GM12878 (cell line): ENCODE results near the gene ZNF532. TPM values are rescaled to one million over a fixed set of nuclear protein-coding genes. Genes with fewer than 3 reads are reported as not detected.
"Not testable (repeated sequence)": the region's sequence is repeated elsewhere in the genome, so short reads cannot be mapped to it uniquely, and the experiment has no call there.

Experiments
- ATAC-seq: fragments of 200-7000 bp; cut with Tn5 transposase; 3 replicates; pipeline ENCODE4 v1.9.1; 2020; ENCODE audit warnings: mild to moderate bottlenecking, moderate library complexity
- BruUV-seq: library from RNA; stranded (reverse); fragments of 400-500 nt; replicated peaks from 2 replicates; lab custom pipeline; 2021; lab: Mats Ljungman, UMichigan
- CTCF ChIA-PET: fragments of 300-600 bp; sonication (Branson Sonifier 250); formaldehyde crosslinking; extraction: SDS; loops from one replicate; lab custom pipeline; 2021; ENCODE audit warnings: inconsistent platforms; lab: Yijun Ruan, JAX
- POLR2A ChIA-PET: fragments of 350-600 bp; formaldehyde crosslinking; extraction: SDS; loops from one replicate; lab custom pipeline; 2021; ENCODE audit warnings: inconsistent platforms; lab: Charles Lee
- RAD21 ChIA-PET: fragments of 300-600 bp; sonication (Branson Sonifier 250); formaldehyde crosslinking; loops from one replicate; lab custom pipeline; 2023; ENCODE audit warnings: antibody characterized with exemption; ENCODE audit not compliant: unreplicated experiment; lab: Charles Lee
- SMC1A ChIA-PET: fragments of 300-600 bp; sonication (Branson Sonifier 250); formaldehyde crosslinking; loops from one replicate; lab custom pipeline; 2023; ENCODE audit not compliant: unreplicated experiment, uncharacterized antibody; lab: Charles Lee
- DNase-seq: peaks from one replicate; pipeline ENCODE4 v3.0.0-alpha.2; 2011; ENCODE audit warnings: low read depth, low spot score
- FAIRE-seq: peaks from 3 replicates; lab custom pipeline; 2011; peaks lifted over from hg19 to GRCh38; lab: Jason Lieb, UNC
- H2AFZ ChIP-seq: 2 replicates; pipeline ENCODE4 v1.6.0; 2011; ENCODE audit warnings: low read depth, low read length, control low read depth; ENCODE audit not compliant: control insufficient read depth
- H3K27ac ChIP-seq: 2 replicates; pipeline ENCODE4 v1.5.1; 2011; ENCODE audit warnings: control low read depth; ENCODE audit not compliant: control insufficient read depth, insufficient read depth
- H3K27me3 ChIP-seq, 2 experiments: replicated peaks in 1 of 2; 2 replicates each; pipeline versions ENCODE4 v1.6.0 to v1.6.1; 2011; ENCODE audit warnings: low read length in 1 of 2; ENCODE audit not compliant: control insufficient read depth in 2 of 2, insufficient read depth in 2 of 2
- H3K36me3 ChIP-seq, 2 experiments: 2 replicates each; pipeline ENCODE4 v1.5.1; 2011; ENCODE audit warnings: low read length in 1 of 2; ENCODE audit not compliant: control insufficient read depth in 2 of 2, insufficient read depth in 2 of 2
- H3K4me1 ChIP-seq: 2 replicates; pipeline ENCODE4 v1.6.1; 2011; ENCODE audit warnings: mild to moderate bottlenecking, low read length, moderate library complexity, mixed read lengths; ENCODE audit not compliant: control insufficient read depth, insufficient read depth
- H3K4me2 ChIP-seq: 2 replicates; pipeline ENCODE4 v1.6.0; 2011; ENCODE audit warnings: control low read depth; ENCODE audit not compliant: control insufficient read depth, insufficient read depth
- H3K4me3 ChIP-seq: fragments of 200-600 bp; sonication (generic); 2 replicates; pipeline ENCODE4 v1.5.1; 2016
- H3K79me2 ChIP-seq: 2 replicates; pipeline ENCODE4 v1.6.0; 2011; ENCODE audit warnings: low read length; ENCODE audit not compliant: control insufficient read depth, insufficient read depth
- H3K9ac ChIP-seq: 2 replicates; pipeline ENCODE4 v1.8.0; 2011; ENCODE audit warnings: low read length, control low read depth, mixed read lengths; ENCODE audit not compliant: control insufficient read depth, insufficient read depth
- H3K9me3 ChIP-seq: replicated peaks from 3 replicates; pipeline ENCODE4 v1.5.1; 2011; ENCODE audit warnings: mild to moderate bottlenecking, low read length; ENCODE audit not compliant: control insufficient read depth, insufficient read depth
- H4K20me1 ChIP-seq: 2 replicates; pipeline ENCODE4 v1.6.0; 2011; ENCODE audit not compliant: control insufficient read depth, insufficient read depth
- ATF2 ChIP-seq: IDR thresholded peaks from 2 replicates; pipeline ENCODE4 v1.6.1; 2012; ENCODE audit warnings: low read length, inconsistent platforms
- BCL3 ChIP-seq: IDR thresholded peaks from 2 replicates; pipeline ENCODE4 v1.6.1; 2011; ENCODE audit warnings: borderline replicate concordance, low read depth, mild to moderate bottlenecking, moderate library complexity, low read length; ENCODE audit not compliant: insufficient read depth, poor library complexity, severe bottlenecking
- FOXK2 ChIP-seq: fragments of 450-650 bp; IDR thresholded peaks from 2 replicates; pipeline ENCODE4 v1.6.1; 2017; ENCODE audit warnings: mild to moderate bottlenecking, moderate library complexity
- MEF2A ChIP-seq: IDR thresholded peaks from 2 replicates; pipeline ENCODE4 v1.6.1; 2011; ENCODE audit warnings: low read depth, mild to moderate bottlenecking, low read length, moderate library complexity; ENCODE audit not compliant: insufficient read depth
- PAX8 ChIP-seq: fragments of 450-650 bp; IDR thresholded peaks from 2 replicates; pipeline ENCODE4 v1.6.1; 2017; ENCODE audit warnings: mild to moderate bottlenecking, moderate library complexity
- RB1 ChIP-seq: fragments of 450-650 bp; formaldehyde crosslinking; IDR thresholded peaks from 2 replicates; pipeline ENCODE4 v1.6.1; 2017; ENCODE audit warnings: mild to moderate bottlenecking, borderline replicate concordance
- SIX5 ChIP-seq: IDR thresholded peaks from 2 replicates; pipeline ENCODE4 v1.6.1; 2011; ENCODE audit warnings: mild to moderate bottlenecking, low read depth, low read length, moderate library complexity; ENCODE audit not compliant: severe bottlenecking
- TCF7 ChIP-seq: IDR thresholded peaks from 2 replicates; pipeline ENCODE4 v1.6.1; 2014; ENCODE audit warnings: antibody characterized with exemption, borderline replicate concordance
- WGBS: methylation state at CpG from one replicate; pipeline ENCODE4 v1.1.6; 2016; ENCODE audit warnings: low lambda C conversion rate; ENCODE audit not compliant: insufficient replicate concordance, insufficient coverage; ENCODE audit errors: missing lambda C conversion rate; 5-methylcytosine and 5-hydroxymethylcytosine counted together
- in situ Hi-C: fragments of 300-500 bp; cut with MboI; formaldehyde crosslinking; loops from 9 replicates; pipeline ENCODE4 v1.14.3; 2018; ENCODE audit warnings: mixed read lengths
- intact Hi-C: fragments of 100-400 bp; cut with micrococcal nuclease; formaldehyde crosslinking; loops from one replicate; pipeline ENCODE4 v1.14.2; 2022; ENCODE audit not compliant: unreplicated experiment
- polyA plus RNA-seq, 11 experiments: library from polyadenylated mRNA; depleted of rRNA in 4 of 11; unstranded in 6 of 11; stranded (reverse) in 5 of 11; fragments of >200 nt; fragmentation: Nextera tagmentation in 4 of 11; fragmentation: Illumina TruSeq in 1 of 11; extraction: Ambion mirVana in 4 of 11; extraction: Trizol in 1 of 11; gene quantifications; 1 replicate in 1 of 11; 2 replicates in 10 of 11; pipeline versions ENCODE4 v1.2.1 to v1.2.3, GENCODE V29; 2011 to 2016; ENCODE audit warnings: inconsistent platforms in 2 of 11, missing spikeins in 2 of 11, low read depth in 1 of 11
- total RNA-seq, 4 experiments: library from RNA; depleted of rRNA in 3 of 4; stranded (reverse); fragments of >200 nt in 3 of 4; fragmentation: Illumina TruSeq in 1 of 4; extraction: Trizol in 1 of 4; gene quantifications; 2 replicates each; pipeline versions ENCODE4 v1.2.1 to v1.2.3, GENCODE V29; 2013 to 2021

Gene ZNF532
- total and polyA plus RNA-seq, 10 of the 15 experiments (the other 5 are each of a cell fraction or from before 2014, with no cell fraction given) = 0.44 to 3.4 (median 1.4) TPM

GRCh38 chr18:58853561-58853960 is 11.1 kb upstream of the ZNF532 start:
- Histone ChIP-seq H3K4me2 (no peak overlapping the region), H3K27me3 (no peaks in the 10 kb centered on the region), H2AFZ (no peak overlapping the region), H3K27ac (no peak overlapping the region), H3K9me3 (no peaks in the 10 kb centered on the region; the same call in 2 of the 3 replicates), H3K4me3 (no peak overlapping the region), H3K36me3 (no peaks in the 10 kb centered on the region), H4K20me1 (no peaks in the 10 kb centered on the region), H3K4me1 (no peaks in the 10 kb centered on the region; the same call in 1 of the 2 replicates), H3K79me2 (no peaks in the 10 kb centered on the region), H3K9ac (no peak overlapping the region)
- no peak for DNase-seq
- ChIA-PET CTCF (no interaction called here), RAD21 (no interaction called here), POLR2A (interaction anchor here (0.7 kb wide), 1 partner anchor 778 kb away, joined by 3 read pairs; no protein-coding TSS in a partner anchor), SMC1A (no interaction called here)
- no peak for ATAC-seq
- no peak for FAIRE-seq
- WGBS = 46% methylated on average over 3 of the region's 3 CpGs
- in situ Hi-C loops (no loop called here), intact Hi-C loops (no loop called here)
- TF ChIP-seq RB1 (no peak), SIX5 (no peak), PAX8 (no peak), BCL3 (no peak), FOXK2 (no peak), ATF2 (no peak), TCF7 (no peak), MEF2A (no peak)
- BruUV-seq = no TSS peak

GRCh38 chr18:58855521-58855920 is 9.2 kb upstream of the ZNF532 start:
- H2AFZ ChIP-seq, ATAC-seq, H4K20me1 ChIP-seq, H3K4me1 ChIP-seq, intact Hi-C loops, CTCF ChIA-PET, H3K9me3 ChIP-seq, in situ Hi-C loops, H3K4me3 ChIP-seq, H3K27me3 ChIP-seq, H3K79me2 ChIP-seq, BruUV-seq, DNase-seq, H3K36me3 ChIP-seq, H3K4me2 ChIP-seq, FAIRE-seq, H3K9ac ChIP-seq, H3K27ac ChIP-seq: not testable (repeated sequence)
- ChIA-PET RAD21 (interaction anchor here (1.1 kb wide), 1 partner anchor 12 kb away, joined by 3 read pairs; no protein-coding TSS in a partner anchor), POLR2A (interaction anchor here (0.6 kb wide), 1 partner anchor 30 kb away, joined by 3 read pairs; no protein-coding TSS in a partner anchor), SMC1A (interaction anchor here (1.5 kb wide), 1 partner anchor 11 kb away, joined by 3 read pairs; no protein-coding TSS in a partner anchor)
- 45% methylated on average over 7 of the region's 7 CpGs for WGBS
